Left lung (tissue), 10 donors: ENCODE measurements around the gene PTPRD. TPM values are rescaled to one million over a fixed set of nuclear protein-coding genes. Genes with fewer than 3 reads are reported as not detected.
"Not testable (repeated sequence)": the region's sequence is repeated elsewhere in the genome, so short reads cannot be mapped to it uniquely, and the experiment has no call there.

ENCODE experiments used
- ATAC-seq: fragments of 200-7000 bp; cut with Tn5 transposase; one replicate; pipeline ENCODE4 v1.9.1; 2020; ENCODE audit warnings: moderate library complexity
- DNase-seq, 4 donors: peaks; one replicate each; pipeline ENCODE4 v3.0.0-alpha.2; 2013 to 2020
- H3K27ac ChIP-seq, 2 donors: fragments of 200-600 bp; sonication (generic) in 1 of 2; one replicate each; pipeline versions ENCODE4 v1.5.0 to v1.8.0; 2020 to 2021
- H3K27me3 ChIP-seq, 2 donors: fragments of 200-600 bp; sonication (generic) in 1 of 2; one replicate each; pipeline versions ENCODE4 v1.5.0 to v1.8.0; 2020 to 2021
- H3K36me3 ChIP-seq, 2 donors: fragments of 200-600 bp; sonication (generic) in 1 of 2; one replicate each; pipeline versions ENCODE4 v1.5.0 to v1.8.0; 2020 to 2021
- H3K4me1 ChIP-seq, 2 donors: fragments of 200-600 bp; one replicate each; pipeline ENCODE4 v1.8.0; 2021
- H3K4me3 ChIP-seq, 2 donors: fragments of 200-600 bp; sonication (generic) in 1 of 2; one replicate each; pipeline versions ENCODE4 v1.5.0 to v1.8.0; 2020 to 2021; ENCODE audit warnings: mild to moderate bottlenecking in 1 of 2
- H3K9me3 ChIP-seq, 2 donors: fragments of 200-600 bp; sonication (generic) in 1 of 2; one replicate each; pipeline versions ENCODE4 v1.5.0 to v1.8.0; 2020 to 2021
- intact Hi-C, 2 donors: fragments of 100-400 bp; cut with DNase I; formaldehyde crosslinking; loops; one replicate each; pipeline versions ENCODE4 v1.11.2 to v1.14.2; 2022
- polyA plus RNA-seq, 6 donors: library from polyadenylated mRNA; unstranded; fragments of 120-200 nt; gene quantifications; one replicate each; pipeline ENCODE4 v1.2.1, GENCODE V29; 2013; ENCODE audit not compliant: insufficient read length in 6 of 6
- total RNA-seq, 2 donors: library from RNA; stranded (reverse); fragmentation: NEBNext Ultra II Directional; extraction: Animal tissue kit (Norgen Biotek cat#: 25700); gene quantifications; one replicate each; pipeline ENCODE4 v1.2.1, GENCODE V29; 2021
- TF ChIP-seq, protein P1 (sequence below), 2 donors: fragments of 200-600 bp; sonication (generic) in 1 of 2; IDR thresholded peaks; one replicate each; pipeline versions ENCODE4 v1.5.0 to v1.8.0; 2021; ENCODE audit warnings: antibody characterized with exemption in 2 of 2
- donor health status: DM: no; HTN: yes; CAD: no.
- donor health status: DM: no; HTN: no; CAD: no.

PTPRD gene
- total and polyA plus RNA-seq, 8 donors = 24.2 to 167 (median 139) TPM

GRCh38 chr9:8978334-8978733 is 1634.5 kb downstream of the PTPRD start:
- Histone ChIP-seq H3K4me3 (no peak overlapping the region), H3K27me3 (no peaks in the 10 kb centered on the region), H3K27ac (no peak overlapping the region), H3K4me1 (no peaks in the 10 kb centered on the region), H3K9me3 (no peaks in the 10 kb centered on the region), H3K36me3 (no peaks in the 10 kb centered on the region)
- TF ChIP-seq, protein P1, sequence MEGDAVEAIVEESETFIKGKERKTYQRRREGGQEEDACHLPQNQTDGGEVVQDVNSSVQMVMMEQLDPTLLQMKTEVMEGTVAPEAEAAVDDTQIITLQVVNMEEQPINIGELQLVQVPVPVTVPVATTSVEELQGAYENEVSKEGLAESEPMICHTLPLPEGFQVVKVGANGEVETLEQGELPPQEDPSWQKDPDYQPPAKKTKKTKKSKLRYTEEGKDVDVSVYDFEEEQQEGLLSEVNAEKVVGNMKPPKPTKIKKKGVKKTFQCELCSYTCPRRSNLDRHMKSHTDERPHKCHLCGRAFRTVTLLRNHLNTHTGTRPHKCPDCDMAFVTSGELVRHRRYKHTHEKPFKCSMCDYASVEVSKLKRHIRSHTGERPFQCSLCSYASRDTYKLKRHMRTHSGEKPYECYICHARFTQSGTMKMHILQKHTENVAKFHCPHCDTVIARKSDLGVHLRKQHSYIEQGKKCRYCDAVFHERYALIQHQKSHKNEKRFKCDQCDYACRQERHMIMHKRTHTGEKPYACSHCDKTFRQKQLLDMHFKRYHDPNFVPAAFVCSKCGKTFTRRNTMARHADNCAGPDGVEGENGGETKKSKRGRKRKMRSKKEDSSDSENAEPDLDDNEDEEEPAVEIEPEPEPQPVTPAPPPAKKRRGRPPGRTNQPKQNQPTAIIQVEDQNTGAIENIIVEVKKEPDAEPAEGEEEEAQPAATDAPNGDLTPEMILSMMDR (IDR thresholded peaks at IDR 0.05) = no peak
- no peak for ATAC-seq
- no peak for DNase-seq
- intact Hi-C loops = no loop called here

DNA sequence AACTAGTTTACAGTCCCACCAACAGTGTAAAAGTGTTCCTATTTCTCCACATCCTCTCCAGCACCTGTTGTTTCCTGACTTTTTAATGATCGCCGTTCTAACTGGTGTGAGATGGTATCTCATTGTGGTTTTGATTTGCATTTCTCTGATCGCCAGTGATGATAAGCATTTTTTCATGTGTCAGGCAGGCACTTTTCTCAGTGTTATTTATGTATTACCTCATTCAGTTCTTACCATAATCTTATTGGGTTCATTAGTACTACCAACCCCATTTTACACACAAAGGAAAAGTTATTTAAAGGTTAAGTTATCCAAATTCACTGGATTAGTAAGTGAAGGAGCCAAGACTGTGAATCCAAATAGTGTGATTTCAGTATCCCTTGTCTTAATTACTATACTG is 1644.5 kb downstream of the PTPRD start:
- H3K27me3 ChIP-seq, H3K4me3 ChIP-seq, DNase-seq, intact Hi-C loops, ATAC-seq, H3K27ac ChIP-seq, H3K9me3 ChIP-seq, H3K4me1 ChIP-seq, H3K36me3 ChIP-seq: not testable (repeated sequence)

- Histone ChIP-seq H3K27ac (no peak overlapping the region), H3K36me3 (no peaks in the 10 kb centered on the region), H3K27me3 (no peaks in the 10 kb centered on the region), H3K4me1 (no peaks in the 10 kb centered on the region), H3K4me3 (no peak overlapping the region), H3K9me3 (no peaks in the 10 kb centered on the region)
- DNase-seq (no peak), ATAC-seq (no peak)
- intact Hi-C loops = no loop called here
- TF ChIP-seq, protein P1 (IDR thresholded peaks at IDR 0.05) = no peak
Measured at GRCh38 chr9:8963885-8964284, 1648.9 kb downstream of the PTPRD start.

GRCh38 chr9:8962084-8962483 is 1650.7 kb downstream of the PTPRD start:
- no peak overlapping the region for H3K27ac ChIP-seq
- intact Hi-C loops = no loop called here

GRCh38 chr9:8961186-8961851 is 1651.5 kb downstream of the PTPRD start:
- no peaks in the 10 kb centered on the region for H3K27me3 ChIP-seq
- H3K9me3 ChIP-seq = no peaks in the 10 kb centered on the region
- no peaks in the 10 kb centered on the region for H3K4me1 ChIP-seq
- intact Hi-C loops = no loop called here
- ATAC-seq (no peak), DNase-seq (no peak)
- H3K36me3 ChIP-seq = no peaks in the 10 kb centered on the region
- TF ChIP-seq, protein P1 (IDR thresholded peaks at IDR 0.05) = no peak
- no peak overlapping the region for H3K4me3 ChIP-seq
- H3K27ac ChIP-seq = no peak overlapping the region

More at GRCh38 chr9:8962084-8962483, 1650.7 kb downstream of the PTPRD start:
- no peak overlapping the region for H3K4me3 ChIP-seq
- TF ChIP-seq, protein P1 (IDR thresholded peaks at IDR 0.05) = no peak
- no peaks in the 10 kb centered on the region for H3K4me1 ChIP-seq
- no peak for DNase-seq
- H3K9me3 ChIP-seq = no peaks in the 10 kb centered on the region
- H3K36me3 ChIP-seq = no peaks in the 10 kb centered on the region
- no peak for ATAC-seq
- no peaks in the 10 kb centered on the region for H3K27me3 ChIP-seq

DNA sequence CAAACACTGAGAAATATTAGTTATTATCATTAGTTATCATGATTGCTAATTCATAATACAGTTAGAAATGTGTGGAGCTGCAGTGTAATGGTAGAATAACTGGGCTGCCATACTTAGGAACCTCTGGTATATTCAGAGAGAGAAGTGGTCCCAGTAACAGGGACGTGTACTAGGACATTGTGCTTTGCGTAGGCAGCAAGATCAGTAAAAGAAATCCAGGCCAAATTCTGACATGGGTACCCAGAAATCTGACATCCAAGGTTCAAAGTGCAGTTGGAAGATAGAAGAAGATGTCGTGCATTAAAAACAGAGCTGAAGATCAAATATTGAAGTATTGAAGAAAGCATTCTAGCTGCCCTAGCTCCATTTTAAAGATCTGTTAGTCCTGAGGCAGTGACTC is 1652.5 kb downstream of the PTPRD start:
- H3K4me1 ChIP-seq = no peaks in the 10 kb centered on the region
- H3K9me3 ChIP-seq = no peaks in the 10 kb centered on the region
- H3K36me3 ChIP-seq = no peaks in the 10 kb centered on the region
- no peak overlapping the region for H3K27ac ChIP-seq
- DNase-seq = no peak
- intact Hi-C loops = no loop called here
- H3K27me3 ChIP-seq = no peaks in the 10 kb centered on the region
- no peak for ATAC-seq
- H3K4me3 ChIP-seq = no peak overlapping the region
- TF ChIP-seq, protein P1 (IDR thresholded peaks at IDR 0.05) = no peak
